ENCODE results near the gene MTNR1B.

MTNR1B gene

GRCh38 chr11:92969634-92970347 lies at the start of gene MTNR1B:
Gene MTNR1B, plus strand, starts transcription at chr11:92969651. Its CDS starts 75 bp downstream, at chr11:92969726.
- no peak for DNase-seq

- DNase-seq: no peak
Observed at GRCh38 chr11:92920331-92920730, 49.1 kb upstream of the MTNR1B start.

GRCh38 chr11:92922731-92923130 lies 46.7 kb upstream of the MTNR1B start:
- no peak for DNase-seq

DNA sequence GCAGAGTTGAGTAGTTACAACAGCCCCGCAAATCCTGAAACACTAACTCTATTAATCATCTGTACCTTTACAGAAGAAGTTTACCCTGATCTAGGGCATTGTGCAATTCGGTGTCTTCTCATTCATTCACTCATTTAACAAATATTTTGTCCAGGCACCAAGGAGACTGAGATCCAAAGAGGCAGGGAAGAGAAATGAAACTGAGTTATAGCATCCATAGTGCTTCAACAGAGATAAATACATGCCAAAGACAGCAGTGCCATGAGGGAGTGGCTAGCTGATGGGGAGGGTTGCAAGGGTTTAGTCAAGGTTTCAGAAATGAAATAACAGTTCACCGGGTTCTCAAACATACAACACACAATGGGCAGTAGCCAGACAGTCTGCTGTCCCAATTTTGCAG lies 40.2 kb upstream of the MTNR1B start:
- DNase-seq: no peak

DNA sequence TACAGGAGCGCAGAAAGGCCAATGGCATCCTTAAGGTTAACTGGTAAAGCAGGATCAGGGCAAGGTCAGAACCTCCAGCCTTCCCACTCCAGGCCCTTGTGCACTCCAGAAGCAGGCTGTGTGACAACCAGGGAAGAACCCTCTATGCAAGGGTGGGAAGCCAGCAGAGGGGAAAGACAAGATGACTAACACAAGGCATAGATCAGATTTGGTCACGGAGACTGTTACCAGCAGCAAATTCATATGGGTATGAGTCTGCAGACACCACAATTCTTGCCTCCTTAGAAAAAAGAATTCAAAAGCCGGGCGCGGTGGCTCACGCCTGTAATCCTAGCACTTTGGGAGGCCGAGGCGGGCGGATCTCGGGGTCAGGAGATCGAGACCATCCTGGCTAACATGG lies 39.8 kb upstream of the MTNR1B start:
- no peak for DNase-seq

GRCh38 chr11:92931746-92932422 lies 37.6 kb upstream of the MTNR1B start:
- no peak for DNase-seq

- DNase-seq: no peak
Observed at GRCh38 chr11:92939305-92939704, 30.1 kb upstream of the MTNR1B start.

DNA sequence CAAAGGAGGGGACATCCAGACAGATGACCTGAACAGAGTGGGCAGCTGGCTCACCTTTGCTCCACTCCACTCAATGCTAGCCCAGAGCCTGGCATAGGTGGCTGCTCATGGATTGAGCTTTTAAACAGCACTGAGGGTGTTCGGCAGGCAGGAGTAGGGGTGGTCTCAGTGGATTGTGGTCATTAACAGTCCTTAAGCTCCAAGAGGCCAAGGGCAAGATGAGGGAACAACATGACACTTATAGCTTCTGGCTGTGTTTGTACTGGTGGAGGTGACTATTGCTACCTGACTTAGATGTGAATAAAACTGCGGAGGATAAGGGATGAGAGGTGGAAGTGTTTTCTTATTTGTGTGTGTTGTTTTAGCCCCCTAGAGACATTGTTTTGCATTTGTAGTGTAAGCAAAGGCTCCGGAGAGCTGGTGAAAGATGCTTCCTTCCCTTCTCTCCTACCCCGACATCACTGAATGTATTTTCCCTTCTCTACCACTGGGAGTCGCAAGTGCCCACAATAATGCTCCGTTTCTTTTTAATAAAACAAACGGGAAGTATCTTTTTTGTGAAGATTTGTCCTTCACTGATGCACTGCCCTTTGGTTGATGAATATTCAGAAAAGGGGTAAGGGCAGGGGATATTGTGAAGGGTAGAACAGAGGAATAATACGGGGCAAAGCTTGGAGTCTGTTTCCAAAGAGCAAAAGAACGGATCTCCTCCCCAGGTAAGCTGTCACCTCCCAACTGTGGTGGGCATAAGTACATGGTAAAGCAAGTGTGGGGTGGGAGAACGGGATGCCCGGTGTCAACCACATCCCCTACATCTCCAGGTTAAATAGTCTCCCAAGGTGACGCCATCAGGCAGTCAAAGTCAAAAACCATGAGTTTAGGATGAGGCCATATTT lies 27.5 kb upstream of the MTNR1B start:
- peak; percentile 26 for DNase-seq

- DNase-seq: no peak
Observed at GRCh38 chr11:92946707-92947106, 22.7 kb upstream of the MTNR1B start.

DNA sequence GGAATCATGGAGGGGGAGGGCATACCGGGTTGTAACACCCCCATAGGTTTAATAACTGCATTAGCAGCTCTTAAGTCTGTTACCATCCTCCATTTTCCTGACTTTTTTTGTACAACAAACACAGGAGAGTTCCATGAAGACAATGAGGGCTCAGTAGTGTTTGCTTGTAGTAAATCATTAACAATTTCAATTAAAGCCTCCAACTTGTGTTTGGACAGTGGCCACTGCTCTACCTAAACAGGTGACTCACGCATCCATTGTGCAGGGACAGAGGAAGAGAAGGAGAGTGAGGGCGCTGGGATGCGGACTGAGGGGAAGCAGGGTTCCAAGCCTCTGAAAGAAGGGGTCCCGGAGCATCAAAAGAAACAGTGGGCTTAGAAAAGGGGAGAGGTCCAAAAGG lies 21.3 kb upstream of the MTNR1B start:
- no peak for DNase-seq

DNA sequence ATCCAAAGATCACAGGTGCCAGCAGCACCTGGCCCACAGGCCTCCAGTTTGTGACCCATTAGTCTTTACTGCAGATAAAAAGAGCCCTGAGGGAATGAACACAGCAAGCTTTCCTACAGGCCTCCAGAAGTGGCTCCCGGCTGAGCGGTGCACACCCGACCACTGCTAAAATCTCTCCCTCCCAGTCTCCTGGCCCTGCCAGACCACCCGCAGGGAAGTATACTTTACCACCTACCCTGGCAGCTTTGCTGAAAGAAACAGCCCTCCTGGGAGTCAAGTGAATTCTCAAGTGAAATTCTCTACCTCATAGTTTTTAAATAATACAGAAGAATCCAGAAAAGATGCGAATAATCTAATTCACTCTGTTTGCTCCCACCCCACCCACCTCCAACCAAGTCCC lies 15.4 kb upstream of the MTNR1B start:
- no peak for DNase-seq

- DNase-seq: no peak
Observed at GRCh38 chr11:92955860-92956259, 13.6 kb upstream of the MTNR1B start.

DNA sequence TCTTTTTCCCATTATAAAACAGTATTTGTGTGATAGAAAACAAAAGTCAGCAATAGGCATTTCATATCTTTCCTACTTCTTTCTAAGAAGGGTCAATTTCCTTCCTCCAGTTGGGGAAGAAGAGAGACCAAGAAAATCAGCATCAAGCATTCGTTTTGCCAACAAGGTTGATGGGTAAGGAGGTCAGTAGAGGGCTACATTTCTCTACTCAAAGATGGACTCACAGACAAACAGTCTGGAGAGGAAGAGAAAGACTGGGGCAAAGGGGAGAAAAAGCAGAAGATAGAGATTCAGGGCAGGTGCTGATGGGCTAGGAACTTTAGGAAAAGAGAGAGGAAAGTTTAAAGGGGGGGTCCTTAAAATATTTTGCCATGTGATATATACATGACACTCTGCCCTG lies 8.6 kb upstream of the MTNR1B start:
- DNase-seq: no peak

DNA sequence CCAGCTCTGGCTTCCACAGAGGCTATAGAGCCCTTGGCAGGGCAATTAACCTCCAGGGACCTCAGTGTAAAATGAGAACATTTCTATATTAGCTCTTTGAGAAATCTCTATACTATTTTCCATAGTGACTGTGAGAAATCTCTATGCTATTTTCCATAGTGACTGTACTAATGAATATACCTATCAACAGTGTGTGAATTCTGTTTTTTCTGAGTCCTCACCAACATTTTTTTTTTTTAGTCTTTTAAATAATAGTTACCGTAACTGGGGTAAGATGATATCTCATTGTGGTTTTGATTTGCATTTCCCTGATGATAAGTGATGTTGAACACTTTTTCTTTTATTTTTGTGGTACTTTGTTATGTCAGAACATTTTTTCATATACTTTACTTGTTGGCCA lies 7.0 kb upstream of the MTNR1B start:
- no peak for DNase-seq

GRCh38 chr11:92964471-92964870 lies 5.0 kb upstream of the MTNR1B start:
- no peak for DNase-seq

- no peak for DNase-seq
Observed at GRCh38 chr11:92965196-92965595, 4.3 kb upstream of the MTNR1B start.

DNA sequence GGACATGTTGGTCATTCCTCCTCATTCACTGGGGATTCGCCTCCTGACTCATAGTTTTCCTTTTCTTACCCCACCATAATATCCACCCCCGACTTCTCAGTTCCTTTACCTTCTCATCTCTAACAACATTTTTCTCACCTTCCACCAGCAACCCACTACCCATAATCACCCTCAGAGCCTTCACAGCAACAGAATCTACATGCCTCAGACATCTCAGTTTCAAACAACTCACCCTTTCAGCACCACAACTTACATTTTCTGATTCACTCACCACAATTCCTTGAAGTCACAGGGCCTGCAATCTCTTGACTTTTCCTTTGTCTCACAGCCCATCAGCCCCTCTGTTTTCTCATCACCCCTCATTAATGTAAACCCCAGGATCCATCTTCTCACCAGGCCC lies 2.3 kb upstream of the MTNR1B start:
- no peak for DNase-seq

DNA sequence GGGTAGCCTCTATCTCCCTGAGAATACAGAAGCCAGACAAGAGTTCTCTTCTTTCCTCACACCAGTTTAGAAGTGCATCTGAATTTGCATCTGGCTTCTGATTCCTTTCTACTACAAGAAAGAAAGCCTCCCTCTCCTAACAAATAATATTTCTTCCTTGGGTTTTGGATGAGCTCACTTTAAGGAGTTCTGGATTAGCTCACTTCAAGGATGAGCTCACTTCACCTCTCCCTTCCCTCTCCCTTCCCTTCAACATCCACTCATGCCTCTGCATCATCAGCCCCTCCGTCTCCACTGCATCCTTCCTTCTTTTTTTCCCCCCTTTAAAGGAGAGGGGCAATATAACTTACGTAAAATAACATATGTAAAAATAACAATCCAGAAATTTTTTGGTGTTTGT lies 1.6 kb upstream of the MTNR1B start:
- DNase-seq: no peak

GRCh38 chr11:92969293-92969633 lies 188 bp upstream of the MTNR1B start:
- no peak for DNase-seq

GRCh38 chr11:92972248-92972647 lies 2.8 kb downstream of the MTNR1B start:
- DNase-seq: no peak

DNA sequence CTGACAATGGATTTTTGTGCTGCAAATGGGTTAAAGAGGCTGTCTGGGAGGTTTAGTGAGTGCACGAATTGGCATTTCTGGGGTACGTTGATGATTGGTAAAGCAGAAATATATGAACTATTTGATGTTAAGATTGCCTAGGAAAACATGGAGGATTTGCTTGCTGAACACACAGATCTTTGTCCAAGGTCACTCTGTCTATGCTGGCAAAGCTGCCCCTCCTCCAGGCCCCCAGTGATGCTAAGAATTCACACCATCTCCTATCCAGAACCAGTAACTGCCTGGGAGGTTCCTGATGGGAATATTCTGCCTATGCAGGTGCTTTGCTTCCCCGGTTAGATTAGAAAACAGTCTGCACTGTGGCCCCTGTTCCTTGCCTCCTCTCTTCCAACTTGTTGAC lies 5.8 kb downstream of the MTNR1B start:
- no peak for DNase-seq

DNA sequence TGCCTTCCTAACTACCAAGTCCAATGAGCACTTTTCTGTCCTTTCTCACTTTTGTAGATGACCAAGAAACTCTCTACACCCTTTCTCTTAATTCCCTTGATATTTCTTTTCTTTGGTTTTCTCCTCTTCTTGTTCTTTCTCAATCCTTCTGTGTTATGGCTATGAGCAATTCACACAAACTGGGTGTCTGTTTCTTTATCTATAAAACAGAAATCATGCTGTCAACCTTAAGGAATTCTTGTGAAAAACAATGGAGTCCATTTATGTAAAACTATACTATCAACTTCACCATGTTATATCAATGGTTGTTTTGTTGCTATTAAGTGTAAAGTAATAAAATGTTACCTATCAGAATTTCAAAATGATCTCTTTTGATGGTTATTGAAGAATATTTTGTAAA lies 7.2 kb downstream of the MTNR1B start:
- DNase-seq: no peak

DNA sequence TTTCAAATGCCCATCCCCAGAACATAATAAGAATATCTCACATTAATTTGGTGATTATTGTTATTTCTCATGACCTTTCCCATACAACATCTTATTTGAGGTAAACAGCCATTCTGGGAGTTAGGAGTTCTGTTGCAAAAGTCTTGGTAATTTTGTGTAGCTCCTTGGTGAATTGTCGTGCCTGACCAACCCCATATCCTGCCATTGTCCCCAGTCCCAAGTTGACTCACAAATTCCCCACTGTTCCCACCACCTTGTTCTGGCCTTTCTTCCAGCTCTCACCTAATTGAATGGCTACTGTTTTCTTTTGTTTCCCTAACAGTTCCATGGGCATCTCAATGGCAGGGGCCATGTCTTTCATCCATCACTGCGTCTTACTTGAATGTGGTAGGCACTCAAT lies 8.0 kb downstream of the MTNR1B start:
- DNase-seq: no peak

Measured in CD4-positive, alpha-beta T cell treated with Interleukin-17A for 1 hour (primary cell).